NOMO-1 (cell line): ENCODE results near the gene CFAP57.
A peak's percentile ranks its signal among the peaks of the same experiment; 100 is the strongest.

ENCODE experiments used
- DNase-seq, 2 experiments: peaks; one replicate each; lab custom pipeline; 2025; ENCODE audit not compliant: unreplicated experiment in 2 of 2; lab: John Stamatoyannopoulos, UW

CFAP57 gene

GRCh38 chr1:43221797-43222196 lies 49.7 kb downstream of the CFAP57 start:
- no peak for DNase-seq

DNA sequence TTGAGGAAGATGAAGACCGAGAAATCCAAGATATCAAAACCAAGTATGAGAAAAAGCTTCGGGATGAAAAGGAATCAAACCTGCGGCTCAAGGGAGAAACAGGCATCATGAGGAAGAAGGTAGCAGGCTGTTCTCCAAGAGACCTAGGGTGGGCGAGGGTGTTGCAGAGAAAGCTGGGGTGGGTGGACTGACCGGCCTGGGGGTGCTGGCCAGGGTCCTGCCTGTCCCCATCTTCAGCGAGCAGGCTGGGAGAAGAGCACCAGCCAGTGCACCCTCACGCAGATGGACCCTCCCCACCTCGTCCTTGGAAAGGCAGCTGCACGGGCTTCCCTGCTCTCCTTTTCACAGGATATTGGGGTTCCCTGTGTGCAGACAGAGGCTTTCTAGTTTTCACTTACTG lies 50.7 kb downstream of the CFAP57 start:
- DNase-seq, result no peak

GRCh38 chr1:43225168-43225567 lies 53.0 kb downstream of the CFAP57 start:
- no peak for DNase-seq

- DNase-seq, result peak; percentile 3 to 43
Observed at GRCh38 chr1:43227143-43227764, 55.1 kb downstream of the CFAP57 start.

- no peak for DNase-seq
Observed at GRCh38 chr1:43229826-43230780, 58.0 kb downstream of the CFAP57 start.

GRCh38 chr1:43232074-43232473 lies 59.9 kb downstream of the CFAP57 start:
- no peak for DNase-seq

DNA sequence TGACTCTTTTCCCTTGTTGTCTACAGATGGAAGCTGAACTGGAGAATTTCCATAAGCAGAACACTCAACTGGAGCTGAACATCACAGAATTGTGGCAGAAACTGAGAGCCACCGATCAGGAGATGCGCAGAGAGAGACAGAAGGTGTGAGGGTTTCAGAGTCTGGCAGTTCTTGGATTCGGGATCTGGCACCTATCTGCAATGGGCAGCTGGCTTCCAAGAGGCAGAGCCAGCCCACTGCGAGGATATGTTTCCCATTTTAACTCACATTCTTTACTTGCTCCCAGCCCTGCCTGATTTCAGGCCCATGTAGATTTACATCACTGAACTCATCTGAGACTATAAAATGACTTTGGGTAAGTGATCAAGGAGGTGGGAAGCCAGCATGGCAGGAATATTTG lies 60.4 kb downstream of the CFAP57 start:
- no peak for DNase-seq

DNA sequence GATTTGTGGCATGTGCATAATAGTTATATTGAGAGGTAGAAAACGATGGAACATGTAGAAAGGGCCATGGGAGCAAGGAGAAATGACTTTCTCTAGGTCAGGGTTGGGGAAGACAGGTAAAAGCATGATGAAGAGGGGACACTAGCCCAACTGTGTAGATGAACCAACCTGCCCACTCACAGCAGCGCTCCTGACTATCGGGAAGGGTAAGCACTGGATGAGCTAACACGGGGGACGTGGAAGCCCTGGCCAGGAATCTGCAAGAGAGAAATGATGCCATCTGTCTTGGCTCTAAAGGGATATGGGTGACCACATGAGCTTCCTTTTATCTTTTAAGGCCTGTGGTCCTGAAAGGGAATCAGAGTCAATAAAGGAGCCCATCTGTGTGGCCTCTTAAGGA lies 61.5 kb downstream of the CFAP57 start:
- DNase-seq, result no peak

- no peak for DNase-seq
Observed at GRCh38 chr1:43234267-43234666, 62.1 kb downstream of the CFAP57 start.

- DNase-seq, result no peak
Observed at GRCh38 chr1:43235040-43235439, 62.9 kb downstream of the CFAP57 start.

- DNase-seq, result no peak
Observed at GRCh38 chr1:43235451-43236121, 63.5 kb downstream of the CFAP57 start.

DNA sequence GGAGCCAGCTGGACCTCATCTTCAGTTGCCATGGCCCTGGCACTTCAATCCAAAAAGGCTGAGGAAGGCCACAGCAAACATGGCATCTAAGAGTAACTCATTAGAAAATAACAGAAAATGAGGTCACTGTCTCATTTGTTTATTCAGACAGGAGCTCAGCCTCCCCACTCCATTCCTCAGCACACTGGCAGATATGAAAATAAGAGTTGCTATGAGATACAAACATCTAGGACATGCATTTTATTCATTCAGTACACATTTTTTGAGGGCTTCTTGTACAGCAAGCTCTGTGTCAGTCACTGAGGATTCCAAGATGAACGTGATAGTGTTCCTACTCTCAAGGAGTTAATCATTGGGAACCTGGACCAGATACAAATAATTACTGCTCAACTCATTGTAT lies 65.0 kb downstream of the CFAP57 start:
- no peak for DNase-seq

- peak; percentile 1 to 37 for DNase-seq
Observed at GRCh38 chr1:43238085-43238484, 66.0 kb downstream of the CFAP57 start.

DNA sequence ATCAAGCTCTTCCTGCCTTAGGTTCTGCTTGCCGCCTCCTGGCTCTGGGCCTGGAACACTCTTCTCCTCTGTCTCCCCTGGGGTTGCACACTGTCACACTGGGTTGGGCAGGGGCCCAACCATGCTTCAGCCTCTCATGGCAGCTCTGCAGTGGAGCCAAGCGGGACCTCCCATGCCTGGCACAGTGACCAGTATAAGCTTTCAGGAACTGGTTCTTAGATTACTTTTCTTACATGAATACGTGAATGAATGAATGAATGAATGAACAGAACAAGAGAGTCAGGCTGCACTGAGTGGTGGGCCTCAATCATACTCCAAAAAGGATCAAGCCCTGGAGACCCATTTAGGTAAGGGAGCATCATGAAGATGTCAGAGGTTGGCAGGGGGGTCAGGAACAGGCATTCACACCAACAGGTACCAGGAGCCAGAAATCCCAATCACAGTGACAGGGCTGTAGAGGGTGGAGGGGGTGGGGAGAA lies 66.9 kb downstream of the CFAP57 start:
- no peak for DNase-seq

GRCh38 chr1:43239484-43239883 lies 67.4 kb downstream of the CFAP57 start:
- peak; percentile 65 to 93 for DNase-seq

DNA sequence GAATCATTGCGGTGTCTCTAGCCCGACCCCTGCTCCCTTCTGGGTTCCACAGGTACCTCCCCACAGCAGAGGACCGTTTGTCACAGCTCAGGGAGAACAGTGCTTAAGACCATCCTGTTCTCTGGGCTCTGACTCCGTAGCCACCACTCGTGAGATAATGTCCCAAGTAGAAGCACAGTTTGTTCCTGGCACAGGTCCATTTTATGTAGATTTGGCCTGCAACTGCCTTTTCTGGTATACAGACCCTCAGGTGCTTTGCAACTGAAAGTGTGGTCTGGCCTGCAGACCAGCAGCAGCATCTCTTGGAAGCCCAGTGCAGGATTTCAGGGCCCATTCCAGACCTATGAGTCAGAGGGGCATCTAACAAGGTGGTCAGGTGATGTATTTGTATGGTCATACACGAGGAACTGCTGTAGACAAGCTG lies 69.3 kb downstream of the CFAP57 start:
- DNase-seq, result no peak

DNA sequence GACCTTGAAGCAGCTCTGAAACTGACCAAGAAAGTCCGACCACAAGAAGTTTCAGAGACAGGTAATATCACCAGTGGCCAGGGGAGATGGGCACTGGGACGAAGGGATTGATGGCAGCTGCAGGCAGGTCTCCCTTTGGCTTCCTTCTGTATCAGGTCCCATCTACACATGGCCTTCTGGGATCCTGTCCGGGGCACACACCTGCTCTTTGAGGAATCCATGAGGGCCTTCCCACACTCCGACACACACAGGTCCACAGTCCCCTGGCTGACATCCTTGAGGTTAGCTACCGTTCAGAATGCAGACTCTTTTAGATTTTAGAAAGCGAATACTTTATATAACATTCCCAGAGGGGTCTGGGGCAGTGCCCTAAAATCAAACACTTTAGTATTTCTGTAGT lies 71.2 kb downstream of the CFAP57 start:
- DNase-seq, result no peak

GRCh38 chr1:43246466-43247213 lies 74.5 kb downstream of the CFAP57 start:
- no peak for DNase-seq

DNA sequence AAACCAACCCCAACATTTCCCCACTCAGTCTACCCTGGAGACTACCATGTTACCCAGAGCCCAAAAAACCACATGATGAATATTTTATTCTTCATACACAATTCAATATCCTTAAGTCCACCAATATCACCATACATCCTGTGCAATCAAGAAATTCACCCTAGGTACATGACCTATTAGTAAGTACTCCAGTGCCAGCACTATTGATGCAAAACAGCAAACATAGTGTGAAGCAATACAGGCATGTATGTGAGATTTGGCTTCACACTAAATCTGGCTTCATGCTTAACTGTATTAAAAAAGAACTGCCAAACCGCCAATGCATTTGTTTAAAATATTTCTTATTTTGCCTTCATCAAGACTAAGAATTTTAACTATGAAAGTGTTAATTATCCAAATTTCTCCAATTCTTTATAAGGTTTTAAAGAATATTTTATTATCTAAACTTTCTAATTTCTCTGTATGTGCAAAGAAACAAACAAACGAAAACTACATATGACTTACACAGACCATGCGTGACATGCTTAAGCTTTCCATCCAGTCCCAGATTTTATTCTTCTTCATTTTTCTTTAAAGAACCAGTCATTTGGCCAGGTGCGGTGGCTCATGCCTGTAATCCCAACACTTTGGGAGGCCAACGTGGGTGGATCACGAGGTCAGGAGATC lies 75.3 kb downstream of the CFAP57 start:
- no peak for DNase-seq

- DNase-seq, result no peak
Observed at GRCh38 chr1:43250351-43250761, 78.2 kb downstream of the CFAP57 start.
